H1 (cell line): ENCODE measurements around the gene UVSSA. TPM values are rescaled to one million over a fixed set of nuclear protein-coding genes. Genes with fewer than 3 reads are reported as not detected.

Experiments
- CTCF ChIA-PET: fragments of 300-600 bp; sonication (Branson Sonifier 250); formaldehyde crosslinking; loops from one replicate; lab custom pipeline; 2021; ENCODE audit not compliant: partially characterized antibody; lab: Charles Lee
- POLR2A ChIA-PET: fragments of 300-600 bp; sonication (Branson Sonifier 250); formaldehyde crosslinking; loops from one replicate; lab custom pipeline; 2021; ENCODE audit warnings: inconsistent platforms; ENCODE audit not compliant: partially characterized antibody; lab: Charles Lee
- DNase-seq, 2 experiments: peaks; one replicate each; pipeline versions ENCODE4 v3.0.0 to v3.0.0-alpha.2; 2010 to 2022; ENCODE audit warnings: low spot score in 2 of 2, low read depth in 1 of 2, mixed read lengths in 1 of 2
- FAIRE-seq: peaks from 2 replicates; lab custom pipeline; 2011; peaks lifted over from hg19 to GRCh38; lab: Jason Lieb, UNC
- H2AFZ ChIP-seq: 2 replicates; pipeline ENCODE4 v1.8.1; 2012; ENCODE audit warnings: low read length, inconsistent platforms
- H2AK5ac ChIP-seq: 2 replicates; pipeline ENCODE4 v1.6.1; 2013; ENCODE audit warnings: low read depth, low read length
- H2BK120ac ChIP-seq: replicated peaks from 2 replicates; pipeline ENCODE3; 2013; ENCODE audit warnings: low read depth, low read length, inconsistent platforms
- H2BK12ac ChIP-seq: 2 replicates; pipeline ENCODE4 v1.6.1; 2013; ENCODE audit warnings: low read depth, low read length
- H2BK15ac ChIP-seq: 2 replicates; pipeline ENCODE4 v1.6.1; 2013; ENCODE audit warnings: low read length
- H2BK20ac ChIP-seq: 2 replicates; pipeline ENCODE4 v1.6.1; 2013; ENCODE audit warnings: low read length
- H2BK5ac ChIP-seq: 2 replicates; pipeline ENCODE4 v1.6.1; 2013; ENCODE audit warnings: low read depth, low read length
- H3K14ac ChIP-seq: 2 replicates; pipeline ENCODE4 v1.6.1; 2013; ENCODE audit warnings: inconsistent platforms; ENCODE audit not compliant: insufficient read length
- H3K18ac ChIP-seq: 2 replicates; pipeline ENCODE4 v1.6.1; 2013; ENCODE audit warnings: low read length; ENCODE audit errors: extremely low read depth
- H3K23ac ChIP-seq: 2 replicates; pipeline ENCODE4 v1.6.1; 2013; ENCODE audit warnings: inconsistent platforms; ENCODE audit not compliant: insufficient read length
- H3K23me2 ChIP-seq: 2 replicates; pipeline ENCODE4 v1.6.1; 2013; ENCODE audit warnings: low read depth, low read length
- H3K27ac ChIP-seq: 2 replicates; pipeline ENCODE4 v1.6.1; 2011; ENCODE audit warnings: low read depth, low read length, inconsistent platforms
- H3K27me3 ChIP-seq, 4 experiments: replicated peaks in 1 of 4; 1 replicate in 1 of 4; 2 replicates in 3 of 4; pipeline versions ENCODE4 v1.6.1 to v1.8.1; 2011 to 2013; ENCODE audit warnings: low read length in 3 of 4, mild to moderate bottlenecking in 3 of 4, inconsistent platforms in 2 of 4, mixed read lengths in 2 of 4, moderate library complexity in 1 of 4; ENCODE audit not compliant: control insufficient read depth in 3 of 4, insufficient read depth in 3 of 4; ENCODE audit errors: extremely low read depth in 1 of 4
- H3K36me3 ChIP-seq, 4 experiments: 2 replicates each; pipeline versions ENCODE4 v1.6.1 to v1.8.1; 2011 to 2013; ENCODE audit warnings: mild to moderate bottlenecking in 4 of 4, low read length in 3 of 4, moderate library complexity in 2 of 4, control low read depth in 1 of 4, inconsistent platforms in 1 of 4; ENCODE audit not compliant: insufficient read depth in 4 of 4, control insufficient read depth in 2 of 4
- H3K4ac ChIP-seq: replicated peaks from 2 replicates; pipeline ENCODE3; 2013; ENCODE audit warnings: low read length, low read depth, mixed read lengths, inconsistent platforms; ENCODE audit not compliant: insufficient read length
- H3K4me1 ChIP-seq, 4 experiments: replicated peaks in 1 of 4; 1 replicate in 1 of 4; 2 replicates in 3 of 4; pipeline versions ENCODE4 v1.6.1 to v1.8.1; 2011 to 2013; ENCODE audit warnings: low read length in 3 of 4, inconsistent platforms in 2 of 4, mixed read lengths in 1 of 4; ENCODE audit not compliant: insufficient read depth in 4 of 4, control insufficient read depth in 3 of 4
- H3K4me2 ChIP-seq, 2 experiments: 2 replicates each; pipeline versions ENCODE4 v1.6.1 to v1.8.1; 2011 to 2013; ENCODE audit warnings: low read depth in 2 of 2, low read length in 2 of 2, control low read depth in 1 of 2, inconsistent platforms in 1 of 2, mild to moderate bottlenecking in 1 of 2; ENCODE audit not compliant: insufficient read depth in 1 of 2
- H3K4me3 ChIP-seq, 4 experiments: fragments of 200-600, 300-600 bp in 1 of 4; sonication (generic), shearing (Covaris generic), sonication (Bioruptor Twin) in 1 of 4; 2 replicates each; pipeline versions ENCODE4 v1.5.1 to v1.8.1; 2011 to 2016; ENCODE audit warnings: low read length in 4 of 4, low read depth in 3 of 4, control low read depth in 2 of 4, inconsistent platforms in 2 of 4, mild to moderate bottlenecking in 2 of 4, mixed read lengths in 1 of 4, moderate library complexity in 1 of 4; ENCODE audit not compliant: insufficient read depth in 2 of 4; ENCODE audit errors: extremely low read depth in 1 of 4
- H3K56ac ChIP-seq: replicated peaks from 2 replicates; pipeline ENCODE3; 2013; ENCODE audit warnings: low read depth, mild to moderate bottlenecking, mixed read lengths, low read length, inconsistent platforms; ENCODE audit not compliant: insufficient read length
- H3K79me1 ChIP-seq: 2 replicates; pipeline ENCODE4 v1.6.1; 2013; ENCODE audit warnings: low read depth, low read length, control low read depth
- H3K79me2 ChIP-seq, 2 experiments: 2 replicates each; pipeline versions ENCODE4 v1.6.1 to v1.8.1; 2012 to 2013; ENCODE audit warnings: low read length in 2 of 2, mild to moderate bottlenecking in 2 of 2, inconsistent platforms in 1 of 2; ENCODE audit not compliant: insufficient read depth in 2 of 2, control insufficient read depth in 1 of 2
- H3K9ac ChIP-seq, 4 experiments: replicated peaks in 1 of 4; 1 replicate in 1 of 4; 2 replicates in 3 of 4; pipeline versions ENCODE4 v1.6.1 to v1.8.1; 2011 to 2013; ENCODE audit warnings: low read depth in 3 of 4, low read length in 3 of 4, control low read depth in 2 of 4, mild to moderate bottlenecking in 2 of 4, moderate library complexity in 2 of 4, inconsistent platforms in 1 of 4; ENCODE audit errors: extremely low read depth in 1 of 4
- H3K9me3 ChIP-seq, 2 experiments: 2 replicates each; pipeline versions ENCODE4 v1.6.1 to v1.8.1; 2012 to 2013; ENCODE audit warnings: mild to moderate bottlenecking in 2 of 2, moderate library complexity in 2 of 2, control low read depth in 1 of 2, inconsistent platforms in 1 of 2, low read depth in 1 of 2, low read length in 1 of 2, mixed read lengths in 1 of 2; ENCODE audit not compliant: insufficient read depth in 2 of 2
- H4K20me1 ChIP-seq, 2 experiments: replicated peaks in 1 of 2; 2 replicates each; pipeline versions ENCODE3 to v1.8.1; 2011 to 2013; ENCODE audit warnings: inconsistent platforms in 2 of 2, low read length in 2 of 2, mild to moderate bottlenecking in 1 of 2; ENCODE audit not compliant: insufficient read depth in 2 of 2, control insufficient read depth in 1 of 2
- H4K5ac ChIP-seq: 2 replicates; pipeline ENCODE4 v1.6.1; 2013; ENCODE audit warnings: low read length, low read depth, mixed read lengths, inconsistent platforms; ENCODE audit not compliant: insufficient read length
- H4K8ac ChIP-seq: 2 replicates; pipeline ENCODE4 v1.8.0; 2013; ENCODE audit warnings: mild to moderate bottlenecking, moderate library complexity, low read length, inconsistent platforms; ENCODE audit not compliant: insufficient read depth; ENCODE audit errors: extremely low read depth
- H4K91ac ChIP-seq: replicated peaks from 2 replicates; pipeline ENCODE3; 2013; ENCODE audit warnings: low read length, mixed read lengths, inconsistent platforms; ENCODE audit not compliant: insufficient read length
- BRCA1 ChIP-seq: IDR thresholded peaks from 2 replicates; pipeline ENCODE4 v1.6.1; 2012; ENCODE audit warnings: low read depth, low read length, improper control_type of control experiment
- PHF8 ChIP-seq: fragments of 200-600 bp; sonication (generic); conservative IDR thresholded peaks from 2 replicates; pipeline ENCODE4 v1.7.1; 2012; ENCODE audit warnings: low read depth, mild to moderate bottlenecking, inconsistent platforms, low read length, moderate library complexity
- POU5F1 ChIP-seq: IDR thresholded peaks from 2 replicates; pipeline ENCODE4 v1.6.1; 2011; ENCODE audit warnings: low read depth, mild to moderate bottlenecking, low read length, moderate library complexity
- WGBS, 2 experiments: shearing (Covaris generic) in 1 of 2; methylation state at CpG; one replicate each; pipeline versions ENCODE4 v1.1.6 to v1.1.7; 2013 to 2015; ENCODE audit warnings: low lambda C conversion rate in 2 of 2, mixed read lengths in 2 of 2, inconsistent platforms in 1 of 2, low coverage in 1 of 2, missing lambda C conversion rate in 1 of 2; ENCODE audit not compliant: insufficient replicate concordance in 2 of 2, insufficient coverage in 1 of 2, insufficient read length in 1 of 2; ENCODE audit errors: extremely low coverage in 1 of 2, missing lambda C conversion rate in 1 of 2; 5-methylcytosine and 5-hydroxymethylcytosine counted together
- polyA plus RNA-seq, 7 experiments: library from polyadenylated mRNA; depleted of rRNA in 3 of 7; stranded (reverse) in 5 of 7; unstranded in 2 of 7; fragments of >200 nt in 5 of 7; fragments of 200-250 nt in 2 of 7; gene quantifications; 1 replicate in 5 of 7; 2 replicates in 1 of 7; 4 replicates in 1 of 7; pipeline versions ENCODE4 v1.2.1 to v1.2.3, GENCODE V29; 2011 to 2013; ENCODE audit warnings: missing spikeins in 2 of 7, mixed read lengths in 2 of 7
- total RNA-seq: library from RNA; stranded (reverse); fragmentation: NEBNext Ultra II Directional; extraction: Animal tissue kit (Norgen Biotek cat#: 25700); gene quantifications from 2 replicates; pipeline ENCODE4 v1.2.1, GENCODE V29; 2021
- TF ChIP-seq, protein P1 (sequence below): IDR thresholded peaks from 2 replicates; pipeline ENCODE4 v1.6.1; 2012; ENCODE audit warnings: low read length, inconsistent platforms
- TF ChIP-seq, protein P2 (sequence below): IDR thresholded peaks from 2 replicates; pipeline ENCODE4 v1.6.1; 2012; ENCODE audit warnings: inconsistent platforms
- TF ChIP-seq, protein P3 (sequence below): IDR thresholded peaks from 2 replicates; pipeline ENCODE4 v1.6.1; 2011; ENCODE audit warnings: low read length, improper control_type of control experiment

The UVSSA gene
- total and polyA plus RNA-seq, 2 of the 8 experiments (the other 6 are each of a cell fraction or from before 2014, with no cell fraction given): 14.5 to 19.4 TPM

DNA sequence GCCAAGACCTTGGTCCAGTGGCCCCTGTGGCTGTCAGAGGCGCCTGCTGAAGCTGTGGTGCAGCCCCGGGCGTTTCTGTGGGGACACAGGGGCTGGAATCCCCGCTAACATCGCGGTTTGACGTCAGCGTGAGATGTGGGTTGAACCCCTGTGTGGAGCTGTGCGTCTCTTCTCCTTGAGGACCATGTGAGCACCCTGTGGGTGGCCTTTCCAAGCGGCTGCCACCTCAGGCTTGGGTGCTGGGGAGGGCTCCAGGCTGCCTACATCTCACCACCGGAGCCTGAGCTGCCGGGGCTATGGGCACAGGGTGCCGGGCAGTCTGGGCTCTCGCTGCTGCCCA, 27.7 kb downstream of the UVSSA start:
- CTCF ChIA-PET: interaction anchor here (1.3 to 2.6 kb wide), 3 partner anchors 9 to 254 kb away, joined by 5 to 15 read pairs (median 7); no protein-coding TSS in a partner anchor

More for the DNA sequence above, 27.7 kb downstream of the UVSSA start:
- no peak overlapping the region for H3K9ac ChIP-seq
- H3K4me1 ChIP-seq: no peaks in the 10 kb centered on the region; a peak in 1 of 7 replicates
- no peaks in the 10 kb centered on the region for H3K79me2 ChIP-seq
- FAIRE-seq (no peak), DNase-seq (no peak)
- H3K27me3 ChIP-seq: no peaks in the 10 kb centered on the region
- TF ChIP-seq, protein P1, sequence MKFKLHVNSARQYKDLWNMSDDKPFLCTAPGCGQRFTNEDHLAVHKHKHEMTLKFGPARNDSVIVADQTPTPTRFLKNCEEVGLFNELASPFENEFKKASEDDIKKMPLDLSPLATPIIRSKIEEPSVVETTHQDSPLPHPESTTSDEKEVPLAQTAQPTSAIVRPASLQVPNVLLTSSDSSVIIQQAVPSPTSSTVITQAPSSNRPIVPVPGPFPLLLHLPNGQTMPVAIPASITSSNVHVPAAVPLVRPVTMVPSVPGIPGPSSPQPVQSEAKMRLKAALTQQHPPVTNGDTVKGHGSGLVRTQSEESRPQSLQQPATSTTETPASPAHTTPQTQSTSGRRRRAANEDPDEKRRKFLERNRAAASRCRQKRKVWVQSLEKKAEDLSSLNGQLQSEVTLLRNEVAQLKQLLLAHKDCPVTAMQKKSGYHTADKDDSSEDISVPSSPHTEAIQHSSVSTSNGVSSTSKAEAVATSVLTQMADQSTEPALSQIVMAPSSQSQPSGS: no peak
- TF ChIP-seq PHF8 (no peak), POU5F1 (no peak), BRCA1 (no peak)
- TF ChIP-seq, protein P2, sequence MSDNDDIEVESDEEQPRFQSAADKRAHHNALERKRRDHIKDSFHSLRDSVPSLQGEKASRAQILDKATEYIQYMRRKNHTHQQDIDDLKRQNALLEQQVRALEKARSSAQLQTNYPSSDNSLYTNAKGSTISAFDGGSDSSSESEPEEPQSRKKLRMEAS: no peak
- TF ChIP-seq, protein P3, sequence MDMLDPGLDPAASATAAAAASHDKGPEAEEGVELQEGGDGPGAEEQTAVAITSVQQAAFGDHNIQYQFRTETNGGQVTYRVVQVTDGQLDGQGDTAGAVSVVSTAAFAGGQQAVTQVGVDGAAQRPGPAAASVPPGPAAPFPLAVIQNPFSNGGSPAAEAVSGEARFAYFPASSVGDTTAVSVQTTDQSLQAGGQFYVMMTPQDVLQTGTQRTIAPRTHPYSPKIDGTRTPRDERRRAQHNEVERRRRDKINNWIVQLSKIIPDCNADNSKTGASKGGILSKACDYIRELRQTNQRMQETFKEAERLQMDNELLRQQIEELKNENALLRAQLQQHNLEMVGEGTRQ: no peak
- H2AFZ ChIP-seq: no peak overlapping the region
- no peak overlapping the region for H2BK12ac ChIP-seq
- no peak overlapping the region for H2BK5ac ChIP-seq
- H3K27ac ChIP-seq: no peak overlapping the region
- no peak overlapping the region for H2BK20ac ChIP-seq
- peak overlapping the region; percentile 68 for H4K8ac ChIP-seq
- H3K79me1 ChIP-seq: no peaks in the 10 kb centered on the region
- no peak overlapping the region for H2BK120ac ChIP-seq
- peaks cover 0 to 2% (median 0%) of the 10 kb centered on the region in 4 experiments; a peak in 1 of 8 replicates for H3K36me3 ChIP-seq
- POLR2A ChIA-PET: no interaction called here
- H3K23ac ChIP-seq: no peak overlapping the region
- H2BK15ac ChIP-seq: no peak overlapping the region
- no peak overlapping the region for H4K91ac ChIP-seq
- no peak overlapping the region for H3K14ac ChIP-seq
- no peak overlapping the region for H3K4me3 ChIP-seq
- no peaks in the 10 kb centered on the region for H3K23me2 ChIP-seq
- WGBS, 2 experiments: 79% methylated on average over 9 of the region's 14 CpGs; no CpG with 5 or more reads in 1 of the 2 experiments
- H3K56ac ChIP-seq: no peak overlapping the region
- H3K9me3 ChIP-seq: no peaks in the 10 kb centered on the region
- H4K5ac ChIP-seq: no peak overlapping the region
- no peak overlapping the region for H3K4ac ChIP-seq
- H3K18ac ChIP-seq: no peak overlapping the region
- H2AK5ac ChIP-seq: no peak overlapping the region
- H4K20me1 ChIP-seq: peaks cover 0 to 6% of the 10 kb centered on the region in 2 experiments
- H3K4me2 ChIP-seq: no peak overlapping the region
